ENCODE measurements around the gene EME1. TPM values are rescaled to one million over a fixed set of nuclear protein-coding genes. Genes with fewer than 3 reads are reported as not detected.

The EME1 gene
- total RNA-seq, 4 donors from 2014 or later, result 1.7 to 3.4 TPM; not detected in 2

DNA sequence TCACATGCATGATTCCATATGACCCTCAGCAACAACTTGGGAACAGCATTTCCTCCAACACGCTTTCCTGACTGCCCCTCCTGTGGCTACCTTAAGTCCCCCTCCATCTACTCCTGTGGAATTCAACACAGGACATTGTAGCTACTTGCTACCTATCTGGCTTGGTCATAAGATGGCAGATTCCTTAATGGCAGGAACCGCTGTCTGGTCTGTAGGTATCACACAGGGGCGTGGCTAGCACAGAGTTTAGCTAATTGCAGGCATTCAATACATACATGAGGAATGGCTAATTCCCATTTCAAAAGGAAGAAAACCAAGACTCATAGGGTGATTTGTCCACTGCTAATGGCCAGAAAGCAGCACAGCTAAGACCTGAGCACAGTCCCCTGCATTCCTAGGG lies 15.7 kb downstream of the EME1 start:
- Histone ChIP-seq H3K4me3 (no peak overlapping the region), H3K36me3 (no peaks in the 10 kb centered on the region), H3K4me1 (no peaks in the 10 kb centered on the region), H3K27me3 (no peaks in the 10 kb centered on the region), H3K27ac (no peak overlapping the region), H3K9me3 (no peaks in the 10 kb centered on the region)
- no peak for TF ChIP-seq POLR2A (IDR thresholded peaks at IDR 0.05)
- no peak for TF ChIP-seq CTCF (IDR thresholded peaks at IDR 0.05)
- intact Hi-C loops (cut with DNase I; ENCODE audit: low total_unique reads), result no loop called here
- DNase-seq, result no peak

DNA sequence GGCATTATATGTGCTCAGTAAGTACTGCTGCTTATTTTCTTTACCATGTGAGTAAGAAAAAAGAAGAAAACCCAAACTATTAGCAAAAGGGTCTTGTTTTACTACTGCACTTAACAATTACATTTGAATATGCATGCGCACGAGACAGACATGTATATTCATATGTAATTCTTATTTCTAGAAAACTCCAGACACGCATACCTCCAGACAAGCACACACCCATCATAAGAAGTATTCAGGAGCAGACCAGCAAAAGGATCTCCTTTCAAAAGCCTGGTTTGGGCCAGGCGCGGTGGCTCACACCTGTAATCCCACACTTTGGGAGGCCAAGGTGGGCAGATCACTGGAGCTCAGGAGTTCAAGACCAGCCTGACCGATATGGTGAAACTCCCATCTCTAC lies 16.5 kb downstream of the EME1 start:
- TF ChIP-seq POLR2A (IDR thresholded peaks at IDR 0.05), result no peak
- no peak for TF ChIP-seq CTCF (IDR thresholded peaks at IDR 0.05)
- Histone ChIP-seq H3K27ac (no peak overlapping the region), H3K36me3 (no peaks in the 10 kb centered on the region), H3K4me3 (no peak overlapping the region), H3K9me3 (no peaks in the 10 kb centered on the region), H3K27me3 (no peaks in the 10 kb centered on the region), H3K4me1 (no peaks in the 10 kb centered on the region)
- DNase-seq, result no peak
- intact Hi-C loops (cut with DNase I; ENCODE audit: low total_unique reads), result no loop called here

- H3K4me3 ChIP-seq, result no peak overlapping the region
- no peak for TF ChIP-seq POLR2A (IDR thresholded peaks at IDR 0.05)
- no peak for TF ChIP-seq CTCF (IDR thresholded peaks at IDR 0.05)
- no peak overlapping the region for H3K27ac ChIP-seq
- peaks cover 3 to 11% of the 10 kb centered on the region in 2 donors for H3K4me1 ChIP-seq
- no peaks in the 10 kb centered on the region for H3K9me3 ChIP-seq
- DNase-seq, result no peak
- intact Hi-C loops (cut with DNase I; ENCODE audit: low total_unique reads), result no loop called here
- H3K36me3 ChIP-seq, result no peaks in the 10 kb centered on the region
- no peaks in the 10 kb centered on the region for H3K27me3 ChIP-seq
Observed at GRCh38 chr17:50392621-50393020, 19.6 kb downstream of the EME1 start.

GRCh38 chr17:50393700-50394099 lies 20.7 kb downstream of the EME1 start:
- no peak for TF ChIP-seq CTCF (IDR thresholded peaks at IDR 0.05)
- TF ChIP-seq POLR2A (IDR thresholded peaks at IDR 0.05), result no peak
- no peaks in the 10 kb centered on the region for H3K36me3 ChIP-seq
- H3K4me1 ChIP-seq, result peaks cover 3 to 11% of the 10 kb centered on the region in 2 donors
- no peak overlapping the region for H3K4me3 ChIP-seq
- H3K27ac ChIP-seq, result no peak overlapping the region
- H3K9me3 ChIP-seq, result no peaks in the 10 kb centered on the region
- no peak for DNase-seq
- no peaks in the 10 kb centered on the region for H3K27me3 ChIP-seq
- intact Hi-C loops (cut with DNase I; ENCODE audit: low total_unique reads), result no loop called here

- H3K27me3 ChIP-seq, result no peaks in the 10 kb centered on the region
- TF ChIP-seq CTCF (IDR thresholded peaks at IDR 0.05) (no peak), POLR2A (IDR thresholded peaks at IDR 0.05) (no peak)
- H3K36me3 ChIP-seq, result no peaks in the 10 kb centered on the region
- no peak overlapping the region for H3K27ac ChIP-seq
- DNase-seq, result no peak
- H3K4me1 ChIP-seq, result peaks cover 3 to 11% of the 10 kb centered on the region in 2 donors
- H3K9me3 ChIP-seq, result no peaks in the 10 kb centered on the region
- no peak overlapping the region for H3K4me3 ChIP-seq
- intact Hi-C loops (cut with DNase I; ENCODE audit: low total_unique reads), result no loop called here
Observed at GRCh38 chr17:50394711-50395110, 21.7 kb downstream of the EME1 start.

Measured in uterus (tissue), 4 donors.